Measurements from ENCODE around the gene GPX2. TPM values are rescaled to one million over a fixed set of nuclear protein-coding genes. Genes with fewer than 3 reads are reported as not detected.

GPX2 gene
- total RNA-seq (under 1 TPM in 1 of 2 donors, not detected in 1; 0.30 TPM), polyA plus RNA-seq (ENCODE audit: insufficient read length in 2 of 2) (1 to 10 TPM in 1 of 2 donors, under 1 TPM in 1; 0.43 to 1.2 TPM)
- long read RNA-seq, donor 1 = 0 reads
- long read RNA-seq, donor 2 = 0 reads
- long read RNA-seq, donor 3 = 0 reads
- long read RNA-seq, donor 4 = 0 reads

- H3K36me3 ChIP-seq (ENCODE audit: control insufficient read depth, insufficient read depth, low read length) = peaks cover 18% of the 10 kb centered on the region
- H3K27me3 ChIP-seq (ENCODE audit: control insufficient read depth, insufficient read depth, low read length) = no peaks in the 10 kb centered on the region
- no peak within 1 kb of the TSS for H3K4me3 ChIP-seq (ENCODE audit: low read depth, low read length)
- H3K4me1 ChIP-seq (ENCODE audit: control insufficient read depth, insufficient read depth, low read length) = no peaks in the 10 kb centered on the region
- H3K27ac ChIP-seq (ENCODE audit: low read depth, low read length) = no peak within 1 kb of the TSS
- DNase-seq (ENCODE audit: low read depth in 4 of 6, low spot score in 6 of 6) = no peak
- no peaks in the 10 kb centered on the region for H3K9me3 ChIP-seq (ENCODE audit: control insufficient read depth, insufficient read depth, low read length)
- 83% methylated on average over 9 of the region's 13 CpGs for WGBS (ENCODE audit: insufficient coverage)
Measured at GRCh38 chr14:64942531-64943111, at the start of gene GPX2. GPX2 (minus strand) TSS chr14:64942745; CDS start chr14:64942726, 19 bp downstream.

DNA sequence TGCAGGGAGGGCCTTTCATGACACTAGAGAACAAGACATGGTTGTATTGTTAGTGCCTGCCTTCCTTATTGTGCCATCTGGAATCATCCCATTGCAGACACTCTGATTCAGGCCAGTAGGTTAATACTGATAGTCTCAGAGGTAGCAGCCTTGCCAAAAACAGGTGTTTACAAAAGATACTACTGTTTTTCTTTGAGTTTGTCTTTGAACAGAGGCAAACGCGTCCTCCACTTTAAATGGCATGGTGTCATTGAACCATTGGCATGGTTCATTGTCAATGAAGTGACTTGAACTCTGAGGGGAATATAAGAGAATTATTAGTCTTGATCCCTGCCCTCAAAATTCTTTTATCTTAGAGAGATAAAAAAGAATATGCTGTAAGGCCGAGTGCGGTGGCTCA is 48.4 kb upstream of the GPX2 start:
- DNase-seq (ENCODE audit: low read depth in 4 of 6, low spot score in 6 of 6) = no peak
- Histone ChIP-seq H3K27me3 (ENCODE audit: control insufficient read depth, insufficient read depth, low read length) (no peaks in the 10 kb centered on the region), H3K36me3 (ENCODE audit: control insufficient read depth, insufficient read depth, low read length) (peaks cover 3% of the 10 kb centered on the region), H3K9me3 (ENCODE audit: control insufficient read depth, insufficient read depth, low read length) (no peaks in the 10 kb centered on the region), H3K4me1 (ENCODE audit: control insufficient read depth, insufficient read depth, low read length) (peaks cover 12% of the 10 kb centered on the region), H3K27ac (ENCODE audit: low read depth, low read length) (no peak overlapping the region), H3K4me3 (ENCODE audit: low read depth, low read length) (no peak overlapping the region)
- WGBS (ENCODE audit: insufficient coverage) = 100% methylated on average over 2 of the region's 4 CpGs

DNA sequence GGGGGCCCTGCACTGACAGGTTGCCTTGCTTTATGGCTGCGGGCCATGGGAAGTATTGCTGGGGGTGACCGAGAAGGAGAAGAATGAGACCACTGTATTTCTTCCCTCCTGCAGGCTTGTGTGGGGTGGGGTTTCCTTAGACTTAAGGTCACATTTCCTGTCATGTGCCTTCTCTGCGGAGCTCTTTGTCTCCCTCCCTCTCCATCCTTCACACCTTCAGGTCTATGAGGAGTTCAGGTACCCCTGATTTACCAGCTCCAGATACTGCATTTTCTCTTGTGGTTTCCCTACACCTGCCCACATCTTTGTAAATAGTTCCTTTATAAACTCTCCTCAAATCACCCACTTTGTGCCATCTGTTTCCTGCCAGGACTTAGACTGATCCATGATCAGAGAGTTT is 47.8 kb upstream of the GPX2 start:
- DNase-seq (ENCODE audit: low read depth in 4 of 6, low spot score in 6 of 6) = no peak
- no peaks in the 10 kb centered on the region for H3K9me3 ChIP-seq (ENCODE audit: control insufficient read depth, insufficient read depth, low read length)
- WGBS (ENCODE audit: insufficient coverage) = 62% methylated on average over 1 of the region's 3 CpGs
- no peak overlapping the region for H3K27ac ChIP-seq (ENCODE audit: low read depth, low read length)
- H3K4me1 ChIP-seq (ENCODE audit: control insufficient read depth, insufficient read depth, low read length) = peaks cover 12% of the 10 kb centered on the region
- peaks cover 3% of the 10 kb centered on the region for H3K36me3 ChIP-seq (ENCODE audit: control insufficient read depth, insufficient read depth, low read length)
- H3K27me3 ChIP-seq (ENCODE audit: control insufficient read depth, insufficient read depth, low read length) = no peaks in the 10 kb centered on the region
- H3K4me3 ChIP-seq (ENCODE audit: low read depth, low read length) = no peak overlapping the region

- Histone ChIP-seq H3K9me3 (ENCODE audit: control insufficient read depth, insufficient read depth, low read length) (no peaks in the 10 kb centered on the region), H3K4me3 (ENCODE audit: low read depth, low read length) (peak overlapping the region; percentile 95), H3K27me3 (ENCODE audit: control insufficient read depth, insufficient read depth, low read length) (peaks cover 3% of the 10 kb centered on the region), H3K36me3 (ENCODE audit: control insufficient read depth, insufficient read depth, low read length) (peaks cover 3% of the 10 kb centered on the region), H3K4me1 (ENCODE audit: control insufficient read depth, insufficient read depth, low read length) (peaks cover 15% of the 10 kb centered on the region), H3K27ac (ENCODE audit: low read depth, low read length) (peak overlapping the region; percentile 97)
- DNase-seq (ENCODE audit: low read depth in 4 of 6, low spot score in 6 of 6) = no peak
- WGBS (ENCODE audit: insufficient coverage) = 2% methylated on average over 8 of the region's 8 CpGs
Measured at GRCh38 chr14:64987438-64987767, 44.9 kb upstream of the GPX2 start.

GRCh38 chr14:64986648-64987437 is 44.3 kb upstream of the GPX2 start, which contains the start of gene FNTB:
FNTB (plus strand) TSS chr14:64986895; CDS start chr14:64986954, 59 bp downstream.
- peak within 1 kb of the TSS; percentile 97 for H3K27ac ChIP-seq (ENCODE audit: low read depth, low read length)
- peak; percentile 97 to 100 (median 98) for DNase-seq (ENCODE audit: low read depth in 4 of 6, low spot score in 6 of 6)
- peaks cover 15% of the 10 kb centered on the region for H3K4me1 ChIP-seq (ENCODE audit: control insufficient read depth, insufficient read depth, low read length)
- peaks cover 3% of the 10 kb centered on the region for H3K36me3 ChIP-seq (ENCODE audit: control insufficient read depth, insufficient read depth, low read length)
- whole genome bisulfite sequencing (ENCODE audit: insufficient coverage) = 0% methylated on average over 63 of the region's 65 CpGs
- no peaks in the 10 kb centered on the region for H3K9me3 ChIP-seq (ENCODE audit: control insufficient read depth, insufficient read depth, low read length)
- H3K27me3 ChIP-seq (ENCODE audit: control insufficient read depth, insufficient read depth, low read length) = peaks cover 3% of the 10 kb centered on the region
- peak within 1 kb of the TSS; percentile 95 for H3K4me3 ChIP-seq (ENCODE audit: low read depth, low read length)

- WGBS (ENCODE audit: insufficient coverage) = 4% methylated on average over 3 of the region's 15 CpGs
- DNase-seq (ENCODE audit: low read depth in 4 of 6, low spot score in 6 of 6) = peak in 4 of 6 donors; percentile 15 to 93 (median 65)
- no peaks in the 10 kb centered on the region for H3K36me3 ChIP-seq (ENCODE audit: control insufficient read depth, insufficient read depth, low read length)
- no peaks in the 10 kb centered on the region for H3K9me3 ChIP-seq (ENCODE audit: control insufficient read depth, insufficient read depth, low read length)
- H3K27me3 ChIP-seq (ENCODE audit: control insufficient read depth, insufficient read depth, low read length) = peaks cover 3% of the 10 kb centered on the region
- H3K4me3 ChIP-seq (ENCODE audit: low read depth, low read length) = no peak overlapping the region
- no peak overlapping the region for H3K27ac ChIP-seq (ENCODE audit: low read depth, low read length)
- H3K4me1 ChIP-seq (ENCODE audit: control insufficient read depth, insufficient read depth, low read length) = peaks cover 11% of the 10 kb centered on the region
Measured at GRCh38 chr14:64983439-64984310, 41.1 kb upstream of the GPX2 start.

- DNase-seq (ENCODE audit: low read depth in 4 of 6, low spot score in 6 of 6) = no peak
- Histone ChIP-seq H3K4me1 (ENCODE audit: control insufficient read depth, insufficient read depth, low read length) (peaks cover 3% of the 10 kb centered on the region), H3K4me3 (ENCODE audit: low read depth, low read length) (no peak overlapping the region), H3K36me3 (ENCODE audit: control insufficient read depth, insufficient read depth, low read length) (no peaks in the 10 kb centered on the region), H3K27ac (ENCODE audit: low read depth, low read length) (no peak overlapping the region), H3K9me3 (ENCODE audit: control insufficient read depth, insufficient read depth, low read length) (no peaks in the 10 kb centered on the region), H3K27me3 (ENCODE audit: control insufficient read depth, insufficient read depth, low read length) (no peaks in the 10 kb centered on the region)
- WGBS (ENCODE audit: insufficient coverage) = 100% methylated on average over 1 of the region's 5 CpGs
Measured at GRCh38 chr14:64979336-64980074, 37.0 kb upstream of the GPX2 start.

- no peaks in the 10 kb centered on the region for H3K27me3 ChIP-seq (ENCODE audit: control insufficient read depth, insufficient read depth, low read length)
- H3K27ac ChIP-seq (ENCODE audit: low read depth, low read length) = no peak overlapping the region
- H3K9me3 ChIP-seq (ENCODE audit: control insufficient read depth, insufficient read depth, low read length) = no peaks in the 10 kb centered on the region
- no peak overlapping the region for H3K4me3 ChIP-seq (ENCODE audit: low read depth, low read length)
- peaks cover 22% of the 10 kb centered on the region for H3K4me1 ChIP-seq (ENCODE audit: control insufficient read depth, insufficient read depth, low read length)
- H3K36me3 ChIP-seq (ENCODE audit: control insufficient read depth, insufficient read depth, low read length) = no peaks in the 10 kb centered on the region
- 12% methylated on average over 6 of the region's 8 CpGs for WGBS (ENCODE audit: insufficient coverage)
- peak in 1 of 6 donors; percentile 22 for DNase-seq (ENCODE audit: low read depth in 4 of 6, low spot score in 6 of 6)
Measured at GRCh38 chr14:64974563-64974962, 32.0 kb upstream of the GPX2 start.

- H3K4me1 ChIP-seq (ENCODE audit: control insufficient read depth, insufficient read depth, low read length) = peaks cover 23% of the 10 kb centered on the region
- no peak for DNase-seq (ENCODE audit: low read depth in 4 of 6, low spot score in 6 of 6)
- H3K4me3 ChIP-seq (ENCODE audit: low read depth, low read length) = no peak overlapping the region
- H3K27ac ChIP-seq (ENCODE audit: low read depth, low read length) = no peak overlapping the region
- 90% methylated on average over 3 of the region's 9 CpGs for WGBS (ENCODE audit: insufficient coverage)
- no peaks in the 10 kb centered on the region for H3K36me3 ChIP-seq (ENCODE audit: control insufficient read depth, insufficient read depth, low read length)
- H3K9me3 ChIP-seq (ENCODE audit: control insufficient read depth, insufficient read depth, low read length) = no peaks in the 10 kb centered on the region
- H3K27me3 ChIP-seq (ENCODE audit: control insufficient read depth, insufficient read depth, low read length) = no peaks in the 10 kb centered on the region
Measured at GRCh38 chr14:64973826-64974225, 31.3 kb upstream of the GPX2 start.

Data from spinal cord (tissue), 10 donors.